H1 (cell line): ENCODE measurements around the gene ZNF789. TPM values are rescaled to one million over a fixed set of nuclear protein-coding genes. Genes with fewer than 3 reads are reported as not detected.
A peak's percentile ranks its signal among the peaks of the same experiment; 100 is the strongest.

Experiments
- CTCF ChIA-PET: fragments of 300-600 bp; sonication (Branson Sonifier 250); formaldehyde crosslinking; loops from one replicate; lab custom pipeline; 2021; ENCODE audit not compliant: partially characterized antibody; lab: Charles Lee
- POLR2A ChIA-PET: fragments of 300-600 bp; sonication (Branson Sonifier 250); formaldehyde crosslinking; loops from one replicate; lab custom pipeline; 2021; ENCODE audit warnings: inconsistent platforms; ENCODE audit not compliant: partially characterized antibody; lab: Charles Lee
- DNase-seq, 2 experiments: peaks; one replicate each; pipeline versions ENCODE4 v3.0.0 to v3.0.0-alpha.2; 2010 to 2022; ENCODE audit warnings: low spot score in 2 of 2, low read depth in 1 of 2, mixed read lengths in 1 of 2
- FAIRE-seq: peaks from 2 replicates; lab custom pipeline; 2011; peaks lifted over from hg19 to GRCh38; lab: Jason Lieb, UNC
- H2AFZ ChIP-seq: 2 replicates; pipeline ENCODE4 v1.8.1; 2012; ENCODE audit warnings: low read length, inconsistent platforms
- H2AK5ac ChIP-seq: 2 replicates; pipeline ENCODE4 v1.6.1; 2013; ENCODE audit warnings: low read depth, low read length
- H2BK120ac ChIP-seq: replicated peaks from 2 replicates; pipeline ENCODE3; 2013; ENCODE audit warnings: low read depth, low read length, inconsistent platforms
- H2BK12ac ChIP-seq: 2 replicates; pipeline ENCODE4 v1.6.1; 2013; ENCODE audit warnings: low read depth, low read length
- H2BK15ac ChIP-seq: 2 replicates; pipeline ENCODE4 v1.6.1; 2013; ENCODE audit warnings: low read length
- H2BK20ac ChIP-seq: 2 replicates; pipeline ENCODE4 v1.6.1; 2013; ENCODE audit warnings: low read length
- H2BK5ac ChIP-seq: 2 replicates; pipeline ENCODE4 v1.6.1; 2013; ENCODE audit warnings: low read depth, low read length
- H3K14ac ChIP-seq: 2 replicates; pipeline ENCODE4 v1.6.1; 2013; ENCODE audit warnings: inconsistent platforms; ENCODE audit not compliant: insufficient read length
- H3K18ac ChIP-seq: 2 replicates; pipeline ENCODE4 v1.6.1; 2013; ENCODE audit warnings: low read length; ENCODE audit errors: extremely low read depth
- H3K23ac ChIP-seq: 2 replicates; pipeline ENCODE4 v1.6.1; 2013; ENCODE audit warnings: inconsistent platforms; ENCODE audit not compliant: insufficient read length
- H3K23me2 ChIP-seq: 2 replicates; pipeline ENCODE4 v1.6.1; 2013; ENCODE audit warnings: low read depth, low read length
- H3K27ac ChIP-seq: 2 replicates; pipeline ENCODE4 v1.6.1; 2011; ENCODE audit warnings: low read depth, low read length, inconsistent platforms
- H3K27me3 ChIP-seq, 4 experiments: replicated peaks in 1 of 4; 1 replicate in 1 of 4; 2 replicates in 3 of 4; pipeline versions ENCODE4 v1.6.1 to v1.8.1; 2011 to 2013; ENCODE audit warnings: low read length in 3 of 4, mild to moderate bottlenecking in 3 of 4, inconsistent platforms in 2 of 4, mixed read lengths in 2 of 4, moderate library complexity in 1 of 4; ENCODE audit not compliant: control insufficient read depth in 3 of 4, insufficient read depth in 3 of 4; ENCODE audit errors: extremely low read depth in 1 of 4
- H3K36me3 ChIP-seq, 4 experiments: 2 replicates each; pipeline versions ENCODE4 v1.6.1 to v1.8.1; 2011 to 2013; ENCODE audit warnings: mild to moderate bottlenecking in 4 of 4, low read length in 3 of 4, moderate library complexity in 2 of 4, control low read depth in 1 of 4, inconsistent platforms in 1 of 4; ENCODE audit not compliant: insufficient read depth in 4 of 4, control insufficient read depth in 2 of 4
- H3K4ac ChIP-seq: replicated peaks from 2 replicates; pipeline ENCODE3; 2013; ENCODE audit warnings: low read length, low read depth, mixed read lengths, inconsistent platforms; ENCODE audit not compliant: insufficient read length
- H3K4me1 ChIP-seq, 4 experiments: replicated peaks in 1 of 4; 1 replicate in 1 of 4; 2 replicates in 3 of 4; pipeline versions ENCODE4 v1.6.1 to v1.8.1; 2011 to 2013; ENCODE audit warnings: low read length in 3 of 4, inconsistent platforms in 2 of 4, mixed read lengths in 1 of 4; ENCODE audit not compliant: insufficient read depth in 4 of 4, control insufficient read depth in 3 of 4
- H3K4me2 ChIP-seq, 2 experiments: 2 replicates each; pipeline versions ENCODE4 v1.6.1 to v1.8.1; 2011 to 2013; ENCODE audit warnings: low read depth in 2 of 2, low read length in 2 of 2, control low read depth in 1 of 2, inconsistent platforms in 1 of 2, mild to moderate bottlenecking in 1 of 2; ENCODE audit not compliant: insufficient read depth in 1 of 2
- H3K4me3 ChIP-seq, 4 experiments: fragments of 200-600, 300-600 bp in 1 of 4; sonication (generic), shearing (Covaris generic), sonication (Bioruptor Twin) in 1 of 4; 2 replicates each; pipeline versions ENCODE4 v1.5.1 to v1.8.1; 2011 to 2016; ENCODE audit warnings: low read length in 4 of 4, low read depth in 3 of 4, control low read depth in 2 of 4, inconsistent platforms in 2 of 4, mild to moderate bottlenecking in 2 of 4, mixed read lengths in 1 of 4, moderate library complexity in 1 of 4; ENCODE audit not compliant: insufficient read depth in 2 of 4; ENCODE audit errors: extremely low read depth in 1 of 4
- H3K56ac ChIP-seq: replicated peaks from 2 replicates; pipeline ENCODE3; 2013; ENCODE audit warnings: low read depth, mild to moderate bottlenecking, mixed read lengths, low read length, inconsistent platforms; ENCODE audit not compliant: insufficient read length
- H3K79me1 ChIP-seq: 2 replicates; pipeline ENCODE4 v1.6.1; 2013; ENCODE audit warnings: low read depth, low read length, control low read depth
- H3K79me2 ChIP-seq, 2 experiments: 2 replicates each; pipeline versions ENCODE4 v1.6.1 to v1.8.1; 2012 to 2013; ENCODE audit warnings: low read length in 2 of 2, mild to moderate bottlenecking in 2 of 2, inconsistent platforms in 1 of 2; ENCODE audit not compliant: insufficient read depth in 2 of 2, control insufficient read depth in 1 of 2
- H3K9ac ChIP-seq, 4 experiments: replicated peaks in 1 of 4; 1 replicate in 1 of 4; 2 replicates in 3 of 4; pipeline versions ENCODE4 v1.6.1 to v1.8.1; 2011 to 2013; ENCODE audit warnings: low read depth in 3 of 4, low read length in 3 of 4, control low read depth in 2 of 4, mild to moderate bottlenecking in 2 of 4, moderate library complexity in 2 of 4, inconsistent platforms in 1 of 4; ENCODE audit errors: extremely low read depth in 1 of 4
- H3K9me3 ChIP-seq, 2 experiments: 2 replicates each; pipeline versions ENCODE4 v1.6.1 to v1.8.1; 2012 to 2013; ENCODE audit warnings: mild to moderate bottlenecking in 2 of 2, moderate library complexity in 2 of 2, control low read depth in 1 of 2, inconsistent platforms in 1 of 2, low read depth in 1 of 2, low read length in 1 of 2, mixed read lengths in 1 of 2; ENCODE audit not compliant: insufficient read depth in 2 of 2
- H4K20me1 ChIP-seq, 2 experiments: replicated peaks in 1 of 2; 2 replicates each; pipeline versions ENCODE3 to v1.8.1; 2011 to 2013; ENCODE audit warnings: inconsistent platforms in 2 of 2, low read length in 2 of 2, mild to moderate bottlenecking in 1 of 2; ENCODE audit not compliant: insufficient read depth in 2 of 2, control insufficient read depth in 1 of 2
- H4K5ac ChIP-seq: 2 replicates; pipeline ENCODE4 v1.6.1; 2013; ENCODE audit warnings: low read length, low read depth, mixed read lengths, inconsistent platforms; ENCODE audit not compliant: insufficient read length
- H4K8ac ChIP-seq: 2 replicates; pipeline ENCODE4 v1.8.0; 2013; ENCODE audit warnings: mild to moderate bottlenecking, moderate library complexity, low read length, inconsistent platforms; ENCODE audit not compliant: insufficient read depth; ENCODE audit errors: extremely low read depth
- H4K91ac ChIP-seq: replicated peaks from 2 replicates; pipeline ENCODE3; 2013; ENCODE audit warnings: low read length, mixed read lengths, inconsistent platforms; ENCODE audit not compliant: insufficient read length
- ATF2 ChIP-seq: IDR thresholded peaks from 2 replicates; pipeline ENCODE4 v1.6.1; 2012; ENCODE audit warnings: low read length, inconsistent platforms
- POLR2A ChIP-seq, 2 experiments: IDR thresholded peaks; 1 replicate in 1 of 2; 2 replicates in 1 of 2; pipeline ENCODE4 v1.6.1; 2011; ENCODE audit warnings: low read depth in 2 of 2, low read length in 2 of 2, mild to moderate bottlenecking in 2 of 2; ENCODE audit errors: control extremely low read depth in 1 of 2
- POLR2AphosphoS5 ChIP-seq: IDR thresholded peaks from 2 replicates; pipeline ENCODE4 v1.6.1; 2011; ENCODE audit warnings: low read depth, low read length
- RAD21 ChIP-seq, 2 experiments: IDR thresholded peaks in 1 of 2; conservative IDR thresholded peaks in 1 of 2; 2 replicates each; pipeline ENCODE4 v1.6.1; 2011; ENCODE audit warnings: low read depth in 2 of 2, low read length in 2 of 2, improper control_type of control experiment in 1 of 2, inconsistent platforms in 1 of 2, mild to moderate bottlenecking in 1 of 2, moderate library complexity in 1 of 2
- WGBS, 2 experiments: shearing (Covaris generic) in 1 of 2; methylation state at CpG; one replicate each; pipeline versions ENCODE4 v1.1.6 to v1.1.7; 2013 to 2015; ENCODE audit warnings: low lambda C conversion rate in 2 of 2, mixed read lengths in 2 of 2, inconsistent platforms in 1 of 2, low coverage in 1 of 2, missing lambda C conversion rate in 1 of 2; ENCODE audit not compliant: insufficient replicate concordance in 2 of 2, insufficient coverage in 1 of 2, insufficient read length in 1 of 2; ENCODE audit errors: extremely low coverage in 1 of 2, missing lambda C conversion rate in 1 of 2; 5-methylcytosine and 5-hydroxymethylcytosine counted together
- polyA plus RNA-seq, 7 experiments: library from polyadenylated mRNA; depleted of rRNA in 3 of 7; stranded (reverse) in 5 of 7; unstranded in 2 of 7; fragments of >200 nt in 5 of 7; fragments of 200-250 nt in 2 of 7; gene quantifications; 1 replicate in 5 of 7; 2 replicates in 1 of 7; 4 replicates in 1 of 7; pipeline versions ENCODE4 v1.2.1 to v1.2.3, GENCODE V29; 2011 to 2013; ENCODE audit warnings: missing spikeins in 2 of 7, mixed read lengths in 2 of 7
- total RNA-seq: library from RNA; stranded (reverse); fragmentation: NEBNext Ultra II Directional; extraction: Animal tissue kit (Norgen Biotek cat#: 25700); gene quantifications from 2 replicates; pipeline ENCODE4 v1.2.1, GENCODE V29; 2021
- TF ChIP-seq, protein P1 (sequence below), 3 experiments: IDR thresholded peaks; 1 replicate in 2 of 3; 2 replicates in 1 of 3; pipeline versions ENCODE4 v1.5.1 to v1.6.1; 2011; ENCODE audit warnings: low read length in 3 of 3, mild to moderate bottlenecking in 3 of 3, inconsistent platforms in 2 of 3, low read depth in 1 of 3, moderate library complexity in 1 of 3; ENCODE audit not compliant: insufficient read depth in 1 of 3; ENCODE audit errors: control extremely low read depth in 1 of 3

The ZNF789 gene
- total and polyA plus RNA-seq, 2 of the 8 experiments (the other 6 are each of a cell fraction or from before 2014, with no cell fraction given) = 11.4 to 12.5 TPM

DNA sequence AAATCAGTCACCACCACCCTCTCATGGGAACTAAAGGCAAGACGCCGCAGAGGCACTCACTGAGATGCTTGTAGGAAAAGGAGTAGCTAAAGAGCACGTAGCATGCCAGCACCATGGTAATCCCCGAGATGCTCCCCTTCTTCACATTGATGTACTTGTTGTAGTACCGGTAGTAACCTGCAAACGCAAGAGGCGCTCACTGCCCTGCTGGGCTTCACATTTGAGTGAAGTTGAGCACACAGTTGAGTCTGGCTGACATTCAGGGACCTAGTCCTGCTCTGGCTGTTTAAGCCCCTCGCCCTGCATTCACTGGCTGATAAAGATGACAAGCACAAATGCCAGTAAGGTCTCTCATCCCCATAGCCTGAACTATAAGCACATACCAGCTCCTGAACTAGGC lies 13.6 kb upstream of the ZNF789 start:
- no peak overlapping the region for H3K18ac ChIP-seq
- peaks cover 13% of the 10 kb centered on the region for H3K79me1 ChIP-seq
- no peak overlapping the region for H2BK12ac ChIP-seq
- no peaks in the 10 kb centered on the region for H3K23me2 ChIP-seq
- H4K20me1 ChIP-seq = peaks cover 12 to 29% of the 10 kb centered on the region in 2 experiments
- H4K5ac ChIP-seq = no peak overlapping the region
- H3K9ac ChIP-seq = no peak overlapping the region
- H4K91ac ChIP-seq = no peak overlapping the region
- H3K27me3 ChIP-seq = no peaks in the 10 kb centered on the region
- H3K56ac ChIP-seq = no peak overlapping the region
- H3K27ac ChIP-seq = no peak overlapping the region
- no peaks in the 10 kb centered on the region; a peak in 1 of 7 replicates for H3K4me1 ChIP-seq
- ChIA-PET POLR2A (interaction anchor here (0.9 to 10.7 kb wide), 12 partner anchors 9 to 99 kb away, joined by 3 to 100 read pairs (median 6); partner anchors contain the start of genes ATP5MF, BUD31, PDAP1 and PTCD1), CTCF (interaction anchor here (0.6 to 1.6 kb wide), 14 partner anchors 8 to 158 kb away, joined by 3 to 8 read pairs (median 3); partner anchors contain the start of genes BUD31, CPSF4, PDAP1 and PTCD1)
- no peak overlapping the region for H2BK5ac ChIP-seq
- H3K4me2 ChIP-seq = no peak overlapping the region
- no peak overlapping the region for H2AFZ ChIP-seq
- H3K9me3 ChIP-seq = no peaks in the 10 kb centered on the region
- no peak overlapping the region for H3K4ac ChIP-seq
- H3K36me3 ChIP-seq = peaks cover 16 to 73% (median 47%) of the 10 kb centered on the region in 4 experiments; a peak in 7 of 8 replicates
- peaks cover 16 to 53% of the 10 kb centered on the region in 2 experiments for H3K79me2 ChIP-seq
- H2BK15ac ChIP-seq = no peak overlapping the region
- no peak overlapping the region for H2BK120ac ChIP-seq
- H3K14ac ChIP-seq = no peak overlapping the region
- FAIRE-seq (no peak), DNase-seq (no peak)
- TF ChIP-seq ATF2 (no peak), POLR2AphosphoS5 (peak; percentile 79; the same call in 1 of the 2 replicates), POLR2A (IDR thresholded peaks at IDR 0.05; ENCODE audit: control extremely low read depth in 1 of 2, low read depth in 2 of 2, low read length in 2 of 2) (peak; percentile 41 to 44; a peak in 1 of 3 replicates), RAD21 (IDR thresholded peaks at IDR 0.05 in 1 of 2, conservative IDR thresholded peaks at IDR 0.05 in 1 of 2; ENCODE audit: low read depth in 2 of 2, low read length in 2 of 2) (peak; percentile 40 to 56; a peak in 3 of 4 replicates)
- TF ChIP-seq, protein P1, sequence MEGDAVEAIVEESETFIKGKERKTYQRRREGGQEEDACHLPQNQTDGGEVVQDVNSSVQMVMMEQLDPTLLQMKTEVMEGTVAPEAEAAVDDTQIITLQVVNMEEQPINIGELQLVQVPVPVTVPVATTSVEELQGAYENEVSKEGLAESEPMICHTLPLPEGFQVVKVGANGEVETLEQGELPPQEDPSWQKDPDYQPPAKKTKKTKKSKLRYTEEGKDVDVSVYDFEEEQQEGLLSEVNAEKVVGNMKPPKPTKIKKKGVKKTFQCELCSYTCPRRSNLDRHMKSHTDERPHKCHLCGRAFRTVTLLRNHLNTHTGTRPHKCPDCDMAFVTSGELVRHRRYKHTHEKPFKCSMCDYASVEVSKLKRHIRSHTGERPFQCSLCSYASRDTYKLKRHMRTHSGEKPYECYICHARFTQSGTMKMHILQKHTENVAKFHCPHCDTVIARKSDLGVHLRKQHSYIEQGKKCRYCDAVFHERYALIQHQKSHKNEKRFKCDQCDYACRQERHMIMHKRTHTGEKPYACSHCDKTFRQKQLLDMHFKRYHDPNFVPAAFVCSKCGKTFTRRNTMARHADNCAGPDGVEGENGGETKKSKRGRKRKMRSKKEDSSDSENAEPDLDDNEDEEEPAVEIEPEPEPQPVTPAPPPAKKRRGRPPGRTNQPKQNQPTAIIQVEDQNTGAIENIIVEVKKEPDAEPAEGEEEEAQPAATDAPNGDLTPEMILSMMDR (IDR thresholded peaks at IDR 0.05; ENCODE audit: control extremely low read depth in 1 of 3, insufficient read depth in 1 of 3, low read depth in 1 of 3, low read length in 3 of 3) = peak; percentile 52 to 82 (median 61)
- H2BK20ac ChIP-seq = no peak overlapping the region
- H4K8ac ChIP-seq = no peak overlapping the region
- no peak overlapping the region for H3K4me3 ChIP-seq
- no peak overlapping the region for H2AK5ac ChIP-seq
- H3K23ac ChIP-seq = no peak overlapping the region
- 88% methylated on average over 8 of the region's 8 CpGs; no CpG with 5 or more reads in 1 of the 2 experiments for WGBS, 2 experiments
